ENCODE results near the gene DDX53.

DDX53 gene

GRCh38 chrX:22974616-22975015 lies 25.1 kb upstream of the DDX53 start:
- TF ChIP-seq CTCF (IDR thresholded peaks at IDR 0.05; ENCODE audit: low read length) (no peak), EZH2 (optimal IDR thresholded peaks at IDR 0.05; ENCODE audit: low read depth, low read length) (no peak), EZH2phosphoT487 (IDR thresholded peaks at IDR 0.05; ENCODE audit: low read length) (no peak)
- H4K20me1 ChIP-seq (ENCODE audit: insufficient read depth, low read length) = no peaks in the 10 kb centered on the region
- H2AFZ ChIP-seq (ENCODE audit: low read length) = no peak overlapping the region
- H3K4me3 ChIP-seq (ENCODE audit: low read length) = no peak overlapping the region
- H3K9me2 ChIP-seq (replicated peaks; ENCODE audit: insufficient read depth, low read length) = no peaks in the 10 kb centered on the region
- no peak for DNase-seq
- H3K36me3 ChIP-seq (replicated peaks; ENCODE audit: insufficient read depth, low read length) = no peaks in the 10 kb centered on the region
- no peak overlapping the region for H3K4me2 ChIP-seq (ENCODE audit: low read depth, low read length)
- no peak overlapping the region for H3K27ac ChIP-seq (ENCODE audit: low read length)
- H3K27me3 ChIP-seq (replicated peaks; ENCODE audit: insufficient read depth, low read length) = no peaks in the 10 kb centered on the region
- H3K79me2 ChIP-seq (ENCODE audit: low read length) = no peaks in the 10 kb centered on the region
- no peaks in the 10 kb centered on the region for H3K4me1 ChIP-seq (ENCODE audit: low read length)
- H3F3A ChIP-seq (ENCODE audit: insufficient read depth, low read length) = no peaks in the 10 kb centered on the region
- H3K9me3 ChIP-seq (replicated peaks; ENCODE audit: insufficient read depth, low read length) = no peaks in the 10 kb centered on the region
- H3K9ac ChIP-seq (ENCODE audit: low read length) = no peak overlapping the region

GRCh38 chrX:22975786-22976185 lies 24.0 kb upstream of the DDX53 start:
- Histone ChIP-seq H3K27ac (ENCODE audit: low read length) (no peak overlapping the region), H3K9me3 (replicated peaks; ENCODE audit: insufficient read depth, low read length) (no peaks in the 10 kb centered on the region), H3K36me3 (replicated peaks; ENCODE audit: insufficient read depth, low read length) (no peaks in the 10 kb centered on the region), H3K4me3 (ENCODE audit: low read length) (no peak overlapping the region), H3K27me3 (replicated peaks; ENCODE audit: insufficient read depth, low read length) (no peaks in the 10 kb centered on the region), H3K4me1 (ENCODE audit: low read length) (no peaks in the 10 kb centered on the region), H3K9ac (ENCODE audit: low read length) (no peak overlapping the region), H4K20me1 (ENCODE audit: insufficient read depth, low read length) (no peaks in the 10 kb centered on the region), H2AFZ (ENCODE audit: low read length) (no peak overlapping the region), H3K9me2 (replicated peaks; ENCODE audit: insufficient read depth, low read length) (no peaks in the 10 kb centered on the region), H3K79me2 (ENCODE audit: low read length) (no peaks in the 10 kb centered on the region), H3K4me2 (ENCODE audit: low read depth, low read length) (no peak overlapping the region), H3F3A (ENCODE audit: insufficient read depth, low read length) (no peaks in the 10 kb centered on the region)
- DNase-seq = no peak
- TF ChIP-seq CTCF (IDR thresholded peaks at IDR 0.05; ENCODE audit: low read length) (no peak), EZH2 (optimal IDR thresholded peaks at IDR 0.05; ENCODE audit: low read depth, low read length) (no peak), EZH2phosphoT487 (IDR thresholded peaks at IDR 0.05; ENCODE audit: low read length) (no peak)

GRCh38 chrX:22985958-22986357 lies 13.8 kb upstream of the DDX53 start:
- Histone ChIP-seq H3K4me3 (ENCODE audit: low read length) (no peak overlapping the region), H3K4me2 (ENCODE audit: low read depth, low read length) (no peak overlapping the region), H3K4me1 (ENCODE audit: low read length) (no peaks in the 10 kb centered on the region), H3K27me3 (replicated peaks; ENCODE audit: insufficient read depth, low read length) (no peaks in the 10 kb centered on the region), H4K20me1 (ENCODE audit: insufficient read depth, low read length) (no peaks in the 10 kb centered on the region), H3K27ac (ENCODE audit: low read length) (no peak overlapping the region), H3K79me2 (ENCODE audit: low read length) (no peaks in the 10 kb centered on the region), H3K9me2 (replicated peaks; ENCODE audit: insufficient read depth, low read length) (no peaks in the 10 kb centered on the region), H3K9ac (ENCODE audit: low read length) (no peak overlapping the region), H2AFZ (ENCODE audit: low read length) (no peak overlapping the region), H3F3A (ENCODE audit: insufficient read depth, low read length) (no peaks in the 10 kb centered on the region), H3K9me3 (replicated peaks; ENCODE audit: insufficient read depth, low read length) (no peaks in the 10 kb centered on the region), H3K36me3 (replicated peaks; ENCODE audit: insufficient read depth, low read length) (no peaks in the 10 kb centered on the region)
- TF ChIP-seq EZH2 (optimal IDR thresholded peaks at IDR 0.05; ENCODE audit: low read depth, low read length) (no peak), CTCF (IDR thresholded peaks at IDR 0.05; ENCODE audit: low read length) (no peak), EZH2phosphoT487 (IDR thresholded peaks at IDR 0.05; ENCODE audit: low read length) (no peak)
- DNase-seq = no peak
